Suprapubic skin (tissue), 4 donors: ENCODE data around the gene VPS37B. TPM values are rescaled to one million over a fixed set of nuclear protein-coding genes. Genes with fewer than 3 reads are reported as not detected.

ENCODE experiments used
- DNase-seq, 2 donors: peaks; one replicate each; pipeline ENCODE4 v3.0.0-alpha.2; 2019; ENCODE audit warnings: low spot score in 2 of 2
- H3K27ac ChIP-seq: fragments of 200-600 bp; sonication (generic); one replicate; pipeline ENCODE4 v1.5.1; 2019
- H3K27me3 ChIP-seq: fragments of 200-600 bp; sonication (generic); one replicate; pipeline ENCODE4 v1.5.1; 2019
- H3K36me3 ChIP-seq: fragments of 200-600 bp; sonication (generic); one replicate; pipeline ENCODE4 v1.5.1; 2019
- H3K4me1 ChIP-seq: fragments of 200-600 bp; sonication (generic); one replicate; pipeline ENCODE4 v1.5.1; 2019
- H3K4me3 ChIP-seq: fragments of 200-600 bp; sonication (generic); one replicate; pipeline ENCODE4 v1.5.1; 2019; ENCODE audit warnings: mild to moderate bottlenecking
- H3K9me3 ChIP-seq: fragments of 200-600 bp; sonication (generic); one replicate; pipeline ENCODE4 v1.5.1; 2019
- EP300 ChIP-seq: sonication (generic); formaldehyde crosslinking; IDR thresholded peaks from one replicate; pipeline ENCODE4 v1.6.1; 2017; ENCODE audit warnings: antibody characterized with exemption
- POLR2A ChIP-seq, 2 donors: fragments of 450-650 bp; IDR thresholded peaks; one replicate each; pipeline ENCODE4 v1.6.1; 2017; ENCODE audit warnings: antibody characterized with exemption in 2 of 2, mild to moderate bottlenecking in 2 of 2, moderate library complexity in 2 of 2
- POLR2AphosphoS5 ChIP-seq, 3 donors: sonication (generic); formaldehyde crosslinking; IDR thresholded peaks; one replicate each; pipeline ENCODE4 v1.6.1; 2017; ENCODE audit warnings: antibody characterized with exemption in 3 of 3
- WGBS: methylation state at CpG from one replicate; pipeline ENCODE4 v1.1.5; 2018; 5-methylcytosine and 5-hydroxymethylcytosine counted together
- total RNA-seq, 4 donors: library from RNA; depleted of rRNA; stranded (reverse); fragments of >200 nt; gene quantifications; one replicate each; pipeline ENCODE4 v1.1.0, GENCODE V29; 2016
- TF ChIP-seq, protein P1 (sequence below), 2 donors: fragments of 200-600 bp in 1 of 2; fragments of 450-650 bp in 1 of 2; sonication (generic) in 1 of 2; IDR thresholded peaks; one replicate each; pipeline ENCODE4 v1.5.1; 2016 to 2019; ENCODE audit warnings: antibody characterized with exemption in 2 of 2, mild to moderate bottlenecking in 1 of 2, moderate library complexity in 1 of 2

VPS37B gene
- total RNA-seq, 4 donors from 2014 or later = 42.0 to 67.1 (median 63.0) TPM

DNA sequence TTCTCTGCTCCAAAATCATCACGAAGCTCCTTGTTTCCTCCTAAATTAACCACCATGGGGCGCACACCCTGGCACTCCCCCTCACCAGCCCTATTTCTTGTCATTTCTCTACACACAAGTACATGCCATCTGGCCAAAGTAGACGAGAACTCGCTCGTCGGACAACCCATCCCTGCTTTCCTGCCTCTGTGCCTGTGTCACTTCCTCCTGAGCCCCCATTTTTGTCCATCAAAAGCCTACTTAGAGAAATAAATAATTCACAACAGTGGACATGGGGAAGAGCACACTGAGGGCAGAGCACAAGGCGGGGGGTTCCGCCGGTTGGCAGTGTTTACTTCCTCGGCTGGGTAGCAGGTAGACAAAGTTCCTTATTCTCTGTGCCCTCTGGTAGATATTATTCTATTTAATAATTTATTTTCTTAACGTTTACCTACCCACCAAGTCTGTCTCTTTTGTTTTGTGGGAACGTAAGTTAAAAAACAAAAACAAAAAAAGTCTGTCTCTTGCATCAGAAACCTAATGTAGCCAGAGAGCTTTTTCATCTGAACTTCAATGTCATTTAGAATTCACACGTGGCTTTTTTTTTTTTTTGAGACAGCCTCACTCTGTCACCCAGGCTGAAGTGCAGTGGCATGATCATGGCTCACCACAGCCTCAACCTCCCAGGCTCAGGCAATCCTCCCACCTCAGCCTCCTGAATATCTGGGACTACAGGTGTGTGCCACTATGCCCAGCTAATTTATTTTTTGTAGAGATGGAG lies 6.0 kb downstream of the VPS37B start:
- no peak overlapping the region for H3K4me3 ChIP-seq
- WGBS = 70% methylated on average over 13 of the region's 13 CpGs
- peak in 1 of 2 donors; percentile 38 for DNase-seq

DNA sequence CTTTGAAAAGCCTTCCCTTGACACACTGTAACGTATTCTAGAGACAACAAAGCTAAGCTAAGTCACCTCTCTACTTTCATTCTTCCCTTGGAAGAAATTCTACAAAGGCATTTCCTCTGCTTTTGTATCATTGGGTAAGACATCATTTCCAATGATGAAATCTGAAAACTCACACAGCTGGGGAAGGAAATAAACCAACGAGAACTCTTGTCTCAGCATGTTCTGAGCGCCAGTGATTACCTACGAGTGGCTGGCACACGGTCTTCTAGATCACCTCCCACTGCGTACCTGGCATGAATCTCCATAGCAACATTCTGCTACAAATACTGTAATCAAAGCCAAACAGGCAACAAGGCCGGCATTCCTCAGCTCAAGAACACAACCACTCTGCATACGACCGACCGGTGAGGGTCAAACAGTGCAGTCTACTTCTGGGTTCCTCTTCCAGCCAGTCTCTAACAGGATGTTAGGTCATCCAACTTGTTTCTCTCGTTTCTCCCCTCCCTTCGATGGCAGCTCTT lies 7.6 kb downstream of the VPS37B start:
- DNase-seq = peak; percentile 84
- H3K4me3 ChIP-seq = peak overlapping the region; percentile 34
- no peaks in the 10 kb centered on the region for H3K36me3 ChIP-seq
- peaks cover 84% of the 10 kb centered on the region for H3K4me1 ChIP-seq
- no peaks in the 10 kb centered on the region for H3K9me3 ChIP-seq
- H3K27ac ChIP-seq = peak overlapping the region; percentile 94
- no peaks in the 10 kb centered on the region for H3K27me3 ChIP-seq
- 18% methylated on average over 12 of the region's 12 CpGs for WGBS
- TF ChIP-seq POLR2A (IDR thresholded peaks at IDR 0.05) = no peak
- peak in 2 of 3 donors; percentile 64 to 68 for TF ChIP-seq POLR2AphosphoS5 (IDR thresholded peaks at IDR 0.05)
- TF ChIP-seq EP300 = no peak

More for the DNA sequence above, 6.0 kb downstream of the VPS37B start:
- Histone ChIP-seq H3K9me3 (no peaks in the 10 kb centered on the region), H3K27ac (peak overlapping the region; percentile 94), H3K36me3 (no peaks in the 10 kb centered on the region), H3K4me1 (peaks cover 92% of the 10 kb centered on the region), H3K27me3 (no peaks in the 10 kb centered on the region)
- TF ChIP-seq EP300 (no peak), POLR2AphosphoS5 (IDR thresholded peaks at IDR 0.05) (no peak), POLR2A (IDR thresholded peaks at IDR 0.05) (no peak)
- TF ChIP-seq, protein P1, sequence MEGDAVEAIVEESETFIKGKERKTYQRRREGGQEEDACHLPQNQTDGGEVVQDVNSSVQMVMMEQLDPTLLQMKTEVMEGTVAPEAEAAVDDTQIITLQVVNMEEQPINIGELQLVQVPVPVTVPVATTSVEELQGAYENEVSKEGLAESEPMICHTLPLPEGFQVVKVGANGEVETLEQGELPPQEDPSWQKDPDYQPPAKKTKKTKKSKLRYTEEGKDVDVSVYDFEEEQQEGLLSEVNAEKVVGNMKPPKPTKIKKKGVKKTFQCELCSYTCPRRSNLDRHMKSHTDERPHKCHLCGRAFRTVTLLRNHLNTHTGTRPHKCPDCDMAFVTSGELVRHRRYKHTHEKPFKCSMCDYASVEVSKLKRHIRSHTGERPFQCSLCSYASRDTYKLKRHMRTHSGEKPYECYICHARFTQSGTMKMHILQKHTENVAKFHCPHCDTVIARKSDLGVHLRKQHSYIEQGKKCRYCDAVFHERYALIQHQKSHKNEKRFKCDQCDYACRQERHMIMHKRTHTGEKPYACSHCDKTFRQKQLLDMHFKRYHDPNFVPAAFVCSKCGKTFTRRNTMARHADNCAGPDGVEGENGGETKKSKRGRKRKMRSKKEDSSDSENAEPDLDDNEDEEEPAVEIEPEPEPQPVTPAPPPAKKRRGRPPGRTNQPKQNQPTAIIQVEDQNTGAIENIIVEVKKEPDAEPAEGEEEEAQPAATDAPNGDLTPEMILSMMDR (IDR thresholded peaks at IDR 0.05) = no peak

DNA sequence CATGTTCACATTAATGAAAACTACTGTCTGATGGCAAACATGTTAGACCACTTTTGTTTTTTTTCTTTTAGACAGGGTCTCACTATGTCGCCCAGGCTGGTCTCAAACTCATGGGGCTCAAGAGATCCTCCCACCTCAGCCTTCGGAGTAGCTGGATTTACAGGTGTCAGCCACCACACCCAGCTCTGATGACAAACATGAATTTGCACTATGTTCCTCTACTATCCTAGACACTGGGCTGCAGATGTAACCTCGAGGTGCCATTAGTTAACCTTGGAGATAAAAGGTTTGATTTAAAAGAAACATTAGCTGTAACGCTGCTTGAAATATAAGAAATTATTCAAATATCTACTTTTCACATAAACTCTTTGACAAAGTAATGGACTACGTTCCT lies 8.1 kb downstream of the VPS37B start:
- Histone ChIP-seq H3K4me1 (peaks cover 80% of the 10 kb centered on the region), H3K9me3 (no peaks in the 10 kb centered on the region), H3K27me3 (no peaks in the 10 kb centered on the region), H3K27ac (peak overlapping the region; percentile 94), H3K4me3 (peak overlapping the region; percentile 34), H3K36me3 (no peaks in the 10 kb centered on the region)
- TF ChIP-seq POLR2A (IDR thresholded peaks at IDR 0.05) (no peak), EP300 (no peak)
- TF ChIP-seq, protein P1 (IDR thresholded peaks at IDR 0.05) = no peak
- DNase-seq = peak in 1 of 2 donors; percentile 54
- WGBS = 52% methylated on average over 5 of the region's 5 CpGs

DNA sequence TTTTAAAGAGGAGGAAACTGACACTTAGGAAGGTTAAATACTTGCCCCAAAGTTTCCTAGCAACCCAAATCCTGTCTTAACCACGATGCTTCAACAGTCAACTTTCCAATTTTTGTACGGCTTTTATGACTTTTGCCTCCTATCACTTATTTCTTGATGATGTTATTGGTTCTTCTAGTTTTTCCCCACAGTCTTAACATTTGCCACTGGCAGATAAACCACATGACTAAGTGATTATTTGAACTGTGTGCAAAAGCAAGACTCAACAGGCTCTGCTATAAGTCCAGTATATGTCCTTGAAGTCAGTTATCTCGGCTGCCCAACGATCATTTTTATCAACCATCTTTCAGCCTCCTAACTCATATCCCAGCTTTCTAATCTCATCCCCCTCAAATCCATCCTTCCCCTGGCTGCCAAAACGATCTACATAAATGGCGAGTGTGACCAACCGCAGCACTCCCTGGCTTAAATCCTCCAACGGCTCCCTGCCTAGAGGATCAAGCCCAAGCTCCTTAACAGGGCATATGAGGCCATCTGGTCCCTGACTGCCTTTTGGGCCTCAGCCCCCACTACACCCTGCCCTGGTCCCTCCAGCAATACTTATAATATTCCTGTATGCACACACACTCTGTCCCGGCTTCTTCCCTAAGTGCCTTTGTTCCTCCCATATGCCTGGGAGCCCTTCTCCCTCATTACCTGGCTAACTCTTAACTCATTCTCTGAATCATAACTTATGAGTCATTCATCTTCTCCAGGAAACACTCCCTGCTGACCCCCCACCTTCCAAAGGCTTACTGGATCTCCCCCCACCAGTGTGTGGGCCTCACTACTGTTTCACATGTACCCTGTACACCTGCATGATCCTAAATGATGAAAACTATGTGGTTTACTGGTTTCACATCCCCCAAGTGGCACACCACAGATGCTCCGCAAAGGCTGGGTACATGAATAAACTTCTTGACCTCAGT lies 8.8 kb downstream of the VPS37B start:
- 36% methylated on average over 10 of the region's 10 CpGs for WGBS
- TF ChIP-seq, protein P1 (IDR thresholded peaks at IDR 0.05) = no peak
- TF ChIP-seq POLR2A (IDR thresholded peaks at IDR 0.05) (no peak), POLR2AphosphoS5 (IDR thresholded peaks at IDR 0.05) (no peak), EP300 (no peak)
- H3K27me3 ChIP-seq = no peaks in the 10 kb centered on the region
- H3K36me3 ChIP-seq = no peaks in the 10 kb centered on the region
- H3K9me3 ChIP-seq = no peaks in the 10 kb centered on the region
- DNase-seq = peak in 1 of 2 donors; percentile 47
- peaks cover 73% of the 10 kb centered on the region for H3K4me1 ChIP-seq
- H3K4me3 ChIP-seq = peak overlapping the region; percentile 34
- peak overlapping the region; percentile 94 for H3K27ac ChIP-seq

DNA sequence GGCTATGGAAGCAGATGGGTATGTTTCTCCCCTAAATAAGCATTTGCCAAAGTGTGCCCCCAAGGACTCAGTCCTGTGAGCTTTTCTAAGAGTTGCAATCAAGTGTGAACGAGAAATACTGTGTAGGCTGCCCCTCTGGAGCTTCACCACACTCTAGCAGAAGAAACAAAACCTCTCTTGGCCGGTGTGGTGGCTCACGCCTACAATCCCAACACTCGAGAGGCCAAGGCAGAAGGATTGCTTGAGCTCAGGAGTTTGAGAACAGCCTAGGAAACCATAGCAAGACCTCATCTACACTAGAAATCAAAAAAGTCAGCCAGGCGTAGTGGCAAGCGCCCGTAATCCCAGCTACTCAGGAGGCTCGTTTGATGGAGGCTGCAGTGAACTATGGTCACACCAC lies 9.8 kb downstream of the VPS37B start:
- Histone ChIP-seq H3K4me1 (peaks cover 67% of the 10 kb centered on the region), H3K36me3 (no peaks in the 10 kb centered on the region), H3K27me3 (no peaks in the 10 kb centered on the region), H3K9me3 (no peaks in the 10 kb centered on the region), H3K27ac (peak overlapping the region; percentile 55), H3K4me3 (no peak overlapping the region)
- TF ChIP-seq POLR2AphosphoS5 (IDR thresholded peaks at IDR 0.05) (no peak), POLR2A (IDR thresholded peaks at IDR 0.05) (no peak), EP300 (no peak)
- TF ChIP-seq, protein P1 (IDR thresholded peaks at IDR 0.05) = no peak
- 90% methylated on average over 8 of the region's 8 CpGs for WGBS
- no peak for DNase-seq
